ENCODE data around the gene NIT1. TPM values are rescaled to one million over a fixed set of nuclear protein-coding genes. Genes with fewer than 3 reads are reported as not detected.

Gene NIT1
- total and polyA plus RNA-seq, 10 of the 15 experiments (the other 5 are each of a cell fraction or from before 2014, with no cell fraction given): 19.2 to 54.4 (median 28.3) TPM

DNA sequence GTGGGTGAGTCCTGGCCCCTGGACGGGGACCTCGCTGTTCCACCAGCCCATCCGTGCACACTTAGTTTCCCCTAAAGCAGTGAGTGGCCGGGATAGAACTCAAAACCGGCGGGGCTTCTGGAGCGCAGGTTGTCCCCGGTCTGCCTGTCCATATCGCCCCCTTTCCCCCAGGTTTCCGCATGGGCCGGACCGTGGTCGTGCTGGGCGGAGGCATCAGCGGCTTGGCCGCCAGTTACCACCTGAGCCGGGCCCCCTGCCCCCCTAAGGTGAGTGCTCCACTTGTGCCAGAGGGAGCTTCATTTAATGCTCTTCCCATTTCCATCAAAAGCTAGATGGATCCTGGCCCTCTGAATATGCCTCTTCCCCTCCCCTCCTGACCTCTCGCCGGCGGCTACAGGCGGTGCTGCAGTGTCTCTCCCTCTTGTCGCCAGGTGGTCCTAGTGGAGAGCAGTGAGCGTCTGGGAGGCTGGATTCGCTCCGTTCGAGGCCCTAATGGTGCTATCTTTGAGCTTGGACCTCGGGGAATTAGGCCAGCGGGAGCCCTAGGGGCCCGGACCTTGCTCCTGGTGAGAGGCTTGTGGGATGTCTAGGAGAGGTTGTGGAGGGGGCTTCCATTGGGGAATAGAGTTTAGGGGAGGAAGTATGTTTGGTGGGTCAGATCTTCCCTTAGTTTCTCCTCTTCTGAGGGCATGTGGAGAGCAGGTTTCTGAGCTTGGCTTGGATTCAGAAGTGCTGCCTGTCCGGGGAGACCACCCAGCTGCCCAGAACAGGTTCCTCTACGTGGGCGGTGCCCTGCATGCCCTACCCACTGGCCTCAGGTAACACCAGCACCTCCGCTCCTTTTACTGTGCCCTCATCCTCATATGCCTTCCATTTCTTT, 49.0 kb downstream of the NIT1 start:
- in situ Hi-C loops (cut with MboI): no loop called here
- H3K27ac ChIP-seq (ENCODE audit: control insufficient read depth, insufficient read depth): peak overlapping the region; percentile 4
- H3K4me3 ChIP-seq: peak overlapping the region; percentile 86
- H4K20me1 ChIP-seq (ENCODE audit: control insufficient read depth, insufficient read depth): no peaks in the 10 kb centered on the region
- POLR2A ChIA-PET: interaction anchor here (0.6 to 2.9 kb wide), 16 partner anchors 9 to 222 kb away, joined by 3 to 17 read pairs (median 6); partner anchors contain the start of genes ARHGAP30, B4GALT3, DEDD and NDUFS2
- intact Hi-C loops (cut with micrococcal nuclease; ENCODE audit: unreplicated experiment): no loop called here
- peak overlapping the region; percentile 27 for H2AFZ ChIP-seq (ENCODE audit: control insufficient read depth, low read depth, low read length)
- WGBS (ENCODE audit: insufficient coverage, insufficient replicate concordance, low lambda C conversion rate, missing lambda C conversion rate): 5% methylated on average over 33 of the region's 33 CpGs
- ATAC-seq: peak; percentile 20
- no peaks in the 10 kb centered on the region for H3K27me3 ChIP-seq (replicated peaks in 1 of 2; ENCODE audit: control insufficient read depth in 2 of 2, insufficient read depth in 2 of 2, low read length in 1 of 2)
- H3K36me3 ChIP-seq (ENCODE audit: control insufficient read depth in 2 of 2, insufficient read depth in 2 of 2, low read length in 1 of 2): peaks cover 9 to 10% of the 10 kb centered on the region in 2 experiments
- no peaks in the 10 kb centered on the region for H3K9me3 ChIP-seq (replicated peaks; ENCODE audit: control insufficient read depth, insufficient read depth, low read length)
- SMC1A ChIA-PET (ENCODE audit: uncharacterized antibody, unreplicated experiment): interaction anchor here (0.8 to 3.5 kb wide), 15 partner anchors 9 to 215 kb away, joined by 3 to 18 read pairs (median 6); partner anchors contain the start of genes B4GALT3, NDUFS2, TOMM40L and UFC1
- no peak for DNase-seq (ENCODE audit: low read depth, low spot score)
- no peaks in the 10 kb centered on the region for H3K79me2 ChIP-seq (ENCODE audit: control insufficient read depth, insufficient read depth, low read length)
- peak overlapping the region; percentile 64 for H3K9ac ChIP-seq (ENCODE audit: control insufficient read depth, insufficient read depth, low read length)
- peaks cover 8% of the 10 kb centered on the region for H3K4me1 ChIP-seq (ENCODE audit: control insufficient read depth, insufficient read depth, low read length)
- BruUV-seq (replicated peaks): no TSS peak
- no peak for TF ChIP-seq SMAD1 (IDR thresholded peaks at IDR 0.05; ENCODE audit: low read depth, partially characterized antibody)
- TF ChIP-seq, protein P1, sequence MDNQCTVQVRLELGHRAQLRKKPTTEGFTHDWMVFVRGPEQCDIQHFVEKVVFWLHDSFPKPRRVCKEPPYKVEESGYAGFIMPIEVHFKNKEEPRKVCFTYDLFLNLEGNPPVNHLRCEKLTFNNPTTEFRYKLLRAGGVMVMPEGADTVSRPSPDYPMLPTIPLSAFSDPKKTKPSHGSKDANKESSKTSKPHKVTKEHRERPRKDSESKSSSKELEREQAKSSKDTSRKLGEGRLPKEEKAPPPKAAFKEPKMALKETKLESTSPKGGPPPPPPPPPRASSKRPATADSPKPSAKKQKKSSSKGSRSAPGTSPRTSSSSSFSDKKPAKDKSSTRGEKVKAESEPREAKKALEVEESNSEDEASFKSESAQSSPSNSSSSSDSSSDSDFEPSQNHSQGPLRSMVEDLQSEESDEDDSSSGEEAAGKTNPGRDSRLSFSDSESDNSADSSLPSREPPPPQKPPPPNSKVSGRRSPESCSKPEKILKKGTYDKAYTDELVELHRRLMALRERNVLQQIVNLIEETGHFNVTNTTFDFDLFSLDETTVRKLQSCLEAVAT (IDR thresholded peaks at IDR 0.05): 0 out of 2 replicates have a peak, but pooled peaks have one; percentile 8
- peak; percentile 64; the same call in 1 of the 2 replicates for TF ChIP-seq LARP7 (IDR thresholded peaks at IDR 0.05)
- CTCF ChIA-PET: interaction anchor here (0.6 to 5.0 kb wide), 20 partner anchors 9 to 222 kb away, joined by 3 to 60 read pairs (median 6); partner anchors contain the start of genes B4GALT3, NDUFS2, TOMM40L and UFC1
- no peak for FAIRE-seq
- RAD21 ChIA-PET (ENCODE audit: unreplicated experiment): interaction anchor here (0.5 to 4.8 kb wide), 15 partner anchors 9 to 591 kb away, joined by 3 to 34 read pairs (median 6); partner anchors contain the start of genes ARHGAP30, B4GALT3, DEDD and NDUFS2
- H3K4me2 ChIP-seq (ENCODE audit: control insufficient read depth, insufficient read depth): peak overlapping the region; percentile 99

Data from GM12878 (cell line).